ENCODE measurements around the gene PLOD2.

GRCh38 chr3:146091397-146091796, 69.6 kb downstream of the PLOD2 start:
- TF ChIP-seq EZH2 (IDR thresholded peaks at IDR 0.05; ENCODE audit: insufficient read depth, poor library complexity, severe bottlenecking) (no peak), EZH2phosphoT487 (IDR thresholded peaks at IDR 0.05; ENCODE audit: insufficient read depth, low read depth) (no peak)

Measured in GM23248 (cell line).